Activated T-cell treated with anti-CD3 and anti-CD28 coated beads, Interleukin-2, amount 50 U/mL, for 24 hours (primary cell): Measurements from ENCODE around the gene SATB1.

ENCODE experiments used
- DNase-seq: peaks from one replicate; pipeline ENCODE4 v3.0.0-alpha.2; 2020
- H3K27ac Mint-ChIP-seq: 2 replicates; pipeline ENCODE4 v1.8.0; 2020; ENCODE audit warnings: mild to moderate bottlenecking, mixed read lengths
- H3K27me3 Mint-ChIP-seq: 2 replicates; pipeline ENCODE4 v1.8.0; 2020; ENCODE audit warnings: mixed read lengths
- H3K36me3 Mint-ChIP-seq: 2 replicates; pipeline ENCODE4 v1.8.0; 2020; ENCODE audit warnings: low read depth, mixed read lengths
- H3K4me1 Mint-ChIP-seq: 2 replicates; pipeline ENCODE4 v1.8.0; 2020; ENCODE audit warnings: low read depth, mixed read lengths
- H3K4me3 Mint-ChIP-seq: 2 replicates; pipeline ENCODE4 v1.8.0; 2020; ENCODE audit warnings: mild to moderate bottlenecking, moderate library complexity, mixed read lengths
- H3K9me3 Mint-ChIP-seq: 2 replicates; pipeline ENCODE4 v1.8.0; 2020; ENCODE audit warnings: mixed read lengths

The SATB1 gene

GRCh38 chr3:18398448-18398847 is 26.7 kb downstream of the SATB1 start:
- Mint-ChIP-seq H3K27ac (peak overlapping the region; percentile 86), H3K9me3 (no peaks in the 10 kb centered on the region), H3K4me3 (no peak overlapping the region), H3K36me3 (peaks cover 98% of the 10 kb centered on the region), H3K27me3 (no peaks in the 10 kb centered on the region), H3K4me1 (peaks cover 94% of the 10 kb centered on the region)
- DNase-seq, result no peak

- Mint-ChIP-seq H3K27ac (peak overlapping the region; percentile 86), H3K9me3 (no peaks in the 10 kb centered on the region), H3K36me3 (peaks cover 98% of the 10 kb centered on the region), H3K4me1 (peaks cover 92% of the 10 kb centered on the region), H3K27me3 (no peaks in the 10 kb centered on the region), H3K4me3 (no peak overlapping the region)
- DNase-seq, result no peak
These were observed 28.7 kb downstream of the SATB1 start for GRCh38 chr3:18396428-18396827.

- Mint-ChIP-seq H3K27me3 (no peaks in the 10 kb centered on the region), H3K4me1 (peaks cover 87% of the 10 kb centered on the region), H3K36me3 (peaks cover 96% of the 10 kb centered on the region), H3K9me3 (no peaks in the 10 kb centered on the region), H3K4me3 (peak overlapping the region; percentile 41), H3K27ac (peak overlapping the region; percentile 89)
- no peak for DNase-seq
These were observed 30.6 kb downstream of the SATB1 start for GRCh38 chr3:18394384-18394995.

GRCh38 chr3:18393906-18394305 is 31.2 kb downstream of the SATB1 start:
- H3K9me3 Mint-ChIP-seq, result no peaks in the 10 kb centered on the region
- H3K36me3 Mint-ChIP-seq, result peaks cover 96% of the 10 kb centered on the region
- DNase-seq, result no peak
- peak overlapping the region; percentile 89 for H3K27ac Mint-ChIP-seq
- H3K4me3 Mint-ChIP-seq, result peak overlapping the region; percentile 41
- H3K27me3 Mint-ChIP-seq, result no peaks in the 10 kb centered on the region
- peaks cover 88% of the 10 kb centered on the region for H3K4me1 Mint-ChIP-seq

GRCh38 chr3:18390024-18390660 is 35.0 kb downstream of the SATB1 start:
- H3K4me3 Mint-ChIP-seq, result no peak overlapping the region
- peaks cover 98% of the 10 kb centered on the region for H3K36me3 Mint-ChIP-seq
- no peaks in the 10 kb centered on the region for H3K9me3 Mint-ChIP-seq
- peaks cover 83% of the 10 kb centered on the region for H3K4me1 Mint-ChIP-seq
- peak overlapping the region; percentile 78 for H3K27ac Mint-ChIP-seq
- H3K27me3 Mint-ChIP-seq, result no peaks in the 10 kb centered on the region
- DNase-seq, result no peak

GRCh38 chr3:18389108-18389733 is 35.9 kb downstream of the SATB1 start:
- Mint-ChIP-seq H3K9me3 (no peaks in the 10 kb centered on the region), H3K27me3 (no peaks in the 10 kb centered on the region), H3K4me3 (peak overlapping the region; percentile 13), H3K4me1 (peaks cover 82% of the 10 kb centered on the region), H3K36me3 (peaks cover 98% of the 10 kb centered on the region), H3K27ac (peak overlapping the region; percentile 59)
- no peak for DNase-seq

- no peak for DNase-seq
- Mint-ChIP-seq H3K4me1 (peaks cover 75% of the 10 kb centered on the region), H3K4me3 (no peak overlapping the region), H3K9me3 (no peaks in the 10 kb centered on the region), H3K36me3 (peaks cover 94% of the 10 kb centered on the region), H3K27me3 (no peaks in the 10 kb centered on the region), H3K27ac (peak overlapping the region; percentile 71)
These were observed 38.8 kb downstream of the SATB1 start for GRCh38 chr3:18386274-18386890.

- no peak overlapping the region for H3K27ac Mint-ChIP-seq
- H3K4me3 Mint-ChIP-seq, result no peak overlapping the region
- no peak for DNase-seq
- H3K27me3 Mint-ChIP-seq, result no peaks in the 10 kb centered on the region
- peaks cover 97% of the 10 kb centered on the region for H3K36me3 Mint-ChIP-seq
- H3K9me3 Mint-ChIP-seq, result no peaks in the 10 kb centered on the region
- H3K4me1 Mint-ChIP-seq, result peaks cover 79% of the 10 kb centered on the region
These were observed 39.4 kb downstream of the SATB1 start for GRCh38 chr3:18385706-18386105.

GRCh38 chr3:18382760-18383369 is 42.3 kb downstream of the SATB1 start:
- peak overlapping the region; percentile 23 for H3K4me3 Mint-ChIP-seq
- peak; percentile 45 for DNase-seq
- H3K27me3 Mint-ChIP-seq, result no peaks in the 10 kb centered on the region
- H3K36me3 Mint-ChIP-seq, result peaks cover 95% of the 10 kb centered on the region
- peaks cover 78% of the 10 kb centered on the region for H3K4me1 Mint-ChIP-seq
- H3K9me3 Mint-ChIP-seq, result no peaks in the 10 kb centered on the region
- H3K27ac Mint-ChIP-seq, result peak overlapping the region; percentile 79

- Mint-ChIP-seq H3K4me3 (no peak overlapping the region), H3K27ac (peak overlapping the region; percentile 63), H3K36me3 (peaks cover 95% of the 10 kb centered on the region), H3K9me3 (no peaks in the 10 kb centered on the region), H3K4me1 (peaks cover 86% of the 10 kb centered on the region), H3K27me3 (no peaks in the 10 kb centered on the region)
- no peak for DNase-seq
These were observed 45.5 kb downstream of the SATB1 start for GRCh38 chr3:18379647-18380046.

GRCh38 chr3:18378218-18378617 is 46.9 kb downstream of the SATB1 start:
- Mint-ChIP-seq H3K9me3 (no peaks in the 10 kb centered on the region), H3K4me1 (peaks cover 87% of the 10 kb centered on the region), H3K27me3 (no peaks in the 10 kb centered on the region), H3K4me3 (peak overlapping the region; percentile 9), H3K27ac (peak overlapping the region; percentile 79), H3K36me3 (peaks cover 96% of the 10 kb centered on the region)
- DNase-seq, result no peak

- Mint-ChIP-seq H3K27ac (peak overlapping the region; percentile 52), H3K9me3 (no peaks in the 10 kb centered on the region), H3K4me1 (peaks cover 89% of the 10 kb centered on the region), H3K36me3 (peaks cover 97% of the 10 kb centered on the region), H3K4me3 (no peak overlapping the region), H3K27me3 (no peaks in the 10 kb centered on the region)
- no peak for DNase-seq
These were observed 48.5 kb downstream of the SATB1 start for GRCh38 chr3:18376682-18377081.

GRCh38 chr3:18372786-18373405 is 52.2 kb downstream of the SATB1 start:
- Mint-ChIP-seq H3K27me3 (no peaks in the 10 kb centered on the region), H3K4me3 (peak overlapping the region; percentile 34), H3K9me3 (no peaks in the 10 kb centered on the region), H3K27ac (peak overlapping the region; percentile 87), H3K4me1 (peaks cover 89% of the 10 kb centered on the region), H3K36me3 (peaks cover 99% of the 10 kb centered on the region)
- no peak for DNase-seq

- Mint-ChIP-seq H3K27me3 (no peaks in the 10 kb centered on the region), H3K9me3 (no peaks in the 10 kb centered on the region), H3K27ac (peak overlapping the region; percentile 86), H3K4me1 (peaks cover 87% of the 10 kb centered on the region), H3K36me3 (peaks cover 99% of the 10 kb centered on the region), H3K4me3 (peak overlapping the region; percentile 20)
- no peak for DNase-seq
These were observed 54.5 kb downstream of the SATB1 start for GRCh38 chr3:18370672-18371071.
